ENCODE data around the gene TLE1.

- TF ChIP-seq, protein P1, sequence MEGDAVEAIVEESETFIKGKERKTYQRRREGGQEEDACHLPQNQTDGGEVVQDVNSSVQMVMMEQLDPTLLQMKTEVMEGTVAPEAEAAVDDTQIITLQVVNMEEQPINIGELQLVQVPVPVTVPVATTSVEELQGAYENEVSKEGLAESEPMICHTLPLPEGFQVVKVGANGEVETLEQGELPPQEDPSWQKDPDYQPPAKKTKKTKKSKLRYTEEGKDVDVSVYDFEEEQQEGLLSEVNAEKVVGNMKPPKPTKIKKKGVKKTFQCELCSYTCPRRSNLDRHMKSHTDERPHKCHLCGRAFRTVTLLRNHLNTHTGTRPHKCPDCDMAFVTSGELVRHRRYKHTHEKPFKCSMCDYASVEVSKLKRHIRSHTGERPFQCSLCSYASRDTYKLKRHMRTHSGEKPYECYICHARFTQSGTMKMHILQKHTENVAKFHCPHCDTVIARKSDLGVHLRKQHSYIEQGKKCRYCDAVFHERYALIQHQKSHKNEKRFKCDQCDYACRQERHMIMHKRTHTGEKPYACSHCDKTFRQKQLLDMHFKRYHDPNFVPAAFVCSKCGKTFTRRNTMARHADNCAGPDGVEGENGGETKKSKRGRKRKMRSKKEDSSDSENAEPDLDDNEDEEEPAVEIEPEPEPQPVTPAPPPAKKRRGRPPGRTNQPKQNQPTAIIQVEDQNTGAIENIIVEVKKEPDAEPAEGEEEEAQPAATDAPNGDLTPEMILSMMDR (IDR thresholded peaks at IDR 0.05): no peak
- TF ChIP-seq POLR2A (IDR thresholded peaks at IDR 0.05): no peak
Measured at GRCh38 chr9:81560851-81561732, 128.3 kb downstream of the TLE1 start.

All from Peyer's patch (tissue), 4 donors.